NCI-H2171 treated with DMSO at 0.1 percent for 48 hours (cell line): Measurements from ENCODE around the gene ASPHD1.
A peak's percentile ranks its signal among the peaks of the same experiment; 100 is the strongest.
"Not testable (repeated sequence)": the region's sequence is repeated elsewhere in the genome, so short reads cannot be mapped to it uniquely, and the experiment has no call there.

ENCODE experiments used
- DNase-seq: peaks from one replicate; lab custom pipeline; 2025; lab: John Stamatoyannopoulos, UW

The ASPHD1 gene

GRCh38 chr16:29908719-29909220, 8.5 kb downstream of the ASPHD1 start:
- DNase-seq: no peak

- no peak for DNase-seq
Observed at GRCh38 chr16:29909391-29909790, 9.1 kb downstream of the ASPHD1 start.

GRCh38 chr16:29909851-29910250, 9.6 kb downstream of the ASPHD1 start:
- DNase-seq: not testable (repeated sequence)

- no peak for DNase-seq
Observed at GRCh38 chr16:29910819-29911675, 10.8 kb downstream of the ASPHD1 start.

GRCh38 chr16:29911676-29912010, 11.4 kb downstream of the ASPHD1 start:
- no peak for DNase-seq

- no peak for DNase-seq
Observed at GRCh38 chr16:29912087-29912486, 11.8 kb downstream of the ASPHD1 start.

GRCh38 chr16:29913514-29913913, 13.2 kb downstream of the ASPHD1 start:
- DNase-seq: no peak

- DNase-seq: no peak
Observed at GRCh38 chr16:29915590-29916247, 15.4 kb downstream of the ASPHD1 start.

GRCh38 chr16:29916979-29917378, 16.7 kb downstream of the ASPHD1 start:
- no peak for DNase-seq

GRCh38 chr16:29920288-29921033, 20.2 kb downstream of the ASPHD1 start:
- no peak for DNase-seq

GRCh38 chr16:29921034-29921385, 20.7 kb downstream of the ASPHD1 start:
- DNase-seq: no peak

- DNase-seq: no peak
Observed at GRCh38 chr16:29922326-29922725, 22.0 kb downstream of the ASPHD1 start.

- no peak for DNase-seq
Observed at GRCh38 chr16:29922986-29923501, 22.8 kb downstream of the ASPHD1 start.

GRCh38 chr16:29925105-29925756, 24.9 kb downstream of the ASPHD1 start:
- no peak for DNase-seq

GRCh38 chr16:29925781-29926710, 25.8 kb downstream of the ASPHD1 start, which contains the start of gene KCTD13:
Gene KCTD13 (minus strand): TSS chr16:29926226. CDS start chr16:29926033, 193 bp downstream.
- DNase-seq: peak; percentile 80

GRCh38 chr16:29926711-29927052, 26.4 kb downstream of the ASPHD1 start:
- DNase-seq: peak; percentile 52

- DNase-seq: no peak
Observed at GRCh38 chr16:29927070-29927905, 27.0 kb downstream of the ASPHD1 start.

GRCh38 chr16:29931750-29932149, 31.5 kb downstream of the ASPHD1 start:
- not testable (repeated sequence) for DNase-seq

- no peak for DNase-seq
Observed at GRCh38 chr16:29940656-29941055, 40.4 kb downstream of the ASPHD1 start.
